ENCODE results near the gene ONECUT2. TPM values are rescaled to one million over a fixed set of nuclear protein-coding genes. Genes with fewer than 3 reads are reported as not detected.

The ONECUT2 gene
- total RNA-seq, 1 experiment from 2014 or later = 1.2 TPM

- CTCF ChIA-PET = no interaction called here
- BruUV-seq (replicated peaks) = no TSS peak
- Histone ChIP-seq H3K36me3 (ENCODE audit: insufficient read depth, low read length, poor library complexity, severe bottlenecking) (no peaks in the 10 kb centered on the region), H3K27ac (ENCODE audit: low read depth, low read length, poor library complexity, severe bottlenecking) (no peak overlapping the region), H3K4me3 (ENCODE audit: low read depth, low read length, poor library complexity, severe bottlenecking) (peak overlapping the region; percentile 40), H3K27me3 (replicated peaks; ENCODE audit: insufficient read depth, low read depth, low read length, poor library complexity) (peaks cover 91% of the 10 kb centered on the region), H3K9me3 (ENCODE audit: low read depth, low read length, poor library complexity, severe bottlenecking) (no peaks in the 10 kb centered on the region), H3K4me1 (ENCODE audit: insufficient read depth, low read length, poor library complexity, severe bottlenecking) (peaks cover 18% of the 10 kb centered on the region)
- intact Hi-C loops (cut with micrococcal nuclease; ENCODE audit: unreplicated experiment) = loop anchor here (5.0 to 10.0 kb wide), 4 partner anchors 435 to 690 kb away; no protein-coding TSS in a partner anchor
- POLR2A ChIA-PET (ENCODE audit: low non-redundant PET) = no interaction called here
- TF ChIP-seq CTCF (conservative IDR thresholded peaks at IDR 0.05; ENCODE audit: low read depth, low read length) (no peak), EZH2 (IDR thresholded peaks at IDR 0.05; ENCODE audit: borderline replicate concordance, low read depth, low read length, poor library complexity, severe bottlenecking) (no peak)
- no peak for DNase-seq (ENCODE audit: low spot score)
Measured at GRCh38 chr18:57436965-57437333, 1.8 kb downstream of the ONECUT2 start.

- ChIA-PET CTCF (no interaction called here), POLR2A (ENCODE audit: low non-redundant PET) (no interaction called here)
- DNase-seq (ENCODE audit: low spot score) = no peak
- Histone ChIP-seq H3K36me3 (ENCODE audit: insufficient read depth, low read length, poor library complexity, severe bottlenecking) (no peaks in the 10 kb centered on the region), H3K4me3 (ENCODE audit: low read depth, low read length, poor library complexity, severe bottlenecking) (peak overlapping the region; percentile 40), H3K27me3 (replicated peaks; ENCODE audit: insufficient read depth, low read depth, low read length, poor library complexity) (peaks cover 91% of the 10 kb centered on the region), H3K27ac (ENCODE audit: low read depth, low read length, poor library complexity, severe bottlenecking) (no peak overlapping the region), H3K4me1 (ENCODE audit: insufficient read depth, low read length, poor library complexity, severe bottlenecking) (peaks cover 18% of the 10 kb centered on the region), H3K9me3 (ENCODE audit: low read depth, low read length, poor library complexity, severe bottlenecking) (no peaks in the 10 kb centered on the region)
- peak; percentile 95 for TF ChIP-seq EZH2 (IDR thresholded peaks at IDR 0.05; ENCODE audit: borderline replicate concordance, low read depth, low read length, poor library complexity, severe bottlenecking)
- TF ChIP-seq CTCF (conservative IDR thresholded peaks at IDR 0.05; ENCODE audit: low read depth, low read length) = no peak
- no TSS peak for BruUV-seq (replicated peaks)
- intact Hi-C loops (cut with micrococcal nuclease; ENCODE audit: unreplicated experiment) = loop anchor here (5.0 to 10.0 kb wide), 4 partner anchors 435 to 690 kb away; no protein-coding TSS in a partner anchor
Measured at GRCh38 chr18:57437402-57437765, 2.2 kb downstream of the ONECUT2 start.

GRCh38 chr18:57437766-57438671 is 2.8 kb downstream of the ONECUT2 start:
- Histone ChIP-seq H3K27me3 (replicated peaks; ENCODE audit: insufficient read depth, low read depth, low read length, poor library complexity) (peaks cover 91% of the 10 kb centered on the region), H3K36me3 (ENCODE audit: insufficient read depth, low read length, poor library complexity, severe bottlenecking) (no peaks in the 10 kb centered on the region), H3K27ac (ENCODE audit: low read depth, low read length, poor library complexity, severe bottlenecking) (no peak overlapping the region), H3K9me3 (ENCODE audit: low read depth, low read length, poor library complexity, severe bottlenecking) (no peaks in the 10 kb centered on the region), H3K4me1 (ENCODE audit: insufficient read depth, low read length, poor library complexity, severe bottlenecking) (peaks cover 18% of the 10 kb centered on the region), H3K4me3 (ENCODE audit: low read depth, low read length, poor library complexity, severe bottlenecking) (peak overlapping the region; percentile 40)
- intact Hi-C loops (cut with micrococcal nuclease; ENCODE audit: unreplicated experiment) = loop anchor here (5.0 to 10.0 kb wide), 4 partner anchors 436 to 691 kb away; no protein-coding TSS in a partner anchor
- ChIA-PET POLR2A (ENCODE audit: low non-redundant PET) (no interaction called here), CTCF (interaction anchor here (1.1 kb wide), 1 partner anchor 569 kb away, joined by 3 read pairs; no protein-coding TSS in a partner anchor)
- TF ChIP-seq EZH2 (IDR thresholded peaks at IDR 0.05; ENCODE audit: borderline replicate concordance, low read depth, low read length, poor library complexity, severe bottlenecking) (no peak), CTCF (conservative IDR thresholded peaks at IDR 0.05; ENCODE audit: low read depth, low read length) (peak; percentile 68)
- DNase-seq (ENCODE audit: low spot score) = peak; percentile 93
- no TSS peak for BruUV-seq (replicated peaks)
